ENCODE measurements around the gene EEF2K.

The EEF2K gene

GRCh38 chr16:22320572-22321339, 114.7 kb downstream of the EEF2K start:
- DNase-seq: no peak

- peak; percentile 34 to 83 (median 56) for DNase-seq
Observed at GRCh38 chr16:22321340-22322001, 115.4 kb downstream of the EEF2K start.

- DNase-seq: peak in 2 of 3 experiments; percentile 51 to 80
Observed at GRCh38 chr16:22322021-22322471, 116.0 kb downstream of the EEF2K start.

DNA sequence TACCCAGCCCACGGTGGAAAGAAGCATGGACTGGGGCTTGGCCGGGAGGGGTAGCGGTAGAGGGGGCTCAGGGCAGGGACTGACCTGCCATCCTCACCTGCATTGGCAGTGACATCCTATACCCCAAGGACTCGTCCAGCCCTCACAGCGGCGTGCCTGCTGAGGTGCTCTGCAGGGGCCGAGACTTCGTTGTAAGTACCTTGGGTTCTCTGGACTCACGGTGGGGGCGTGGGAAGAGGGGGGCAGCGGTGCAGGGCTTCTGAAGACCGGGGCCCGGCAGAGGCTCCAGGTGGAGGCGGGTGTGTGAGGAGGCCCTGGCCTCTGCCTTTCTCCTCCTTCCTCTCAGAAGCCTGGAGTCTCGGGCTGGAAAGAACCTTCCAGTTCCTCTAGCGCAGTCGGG, 116.7 kb downstream of the EEF2K start:
- DNase-seq: no peak

DNA sequence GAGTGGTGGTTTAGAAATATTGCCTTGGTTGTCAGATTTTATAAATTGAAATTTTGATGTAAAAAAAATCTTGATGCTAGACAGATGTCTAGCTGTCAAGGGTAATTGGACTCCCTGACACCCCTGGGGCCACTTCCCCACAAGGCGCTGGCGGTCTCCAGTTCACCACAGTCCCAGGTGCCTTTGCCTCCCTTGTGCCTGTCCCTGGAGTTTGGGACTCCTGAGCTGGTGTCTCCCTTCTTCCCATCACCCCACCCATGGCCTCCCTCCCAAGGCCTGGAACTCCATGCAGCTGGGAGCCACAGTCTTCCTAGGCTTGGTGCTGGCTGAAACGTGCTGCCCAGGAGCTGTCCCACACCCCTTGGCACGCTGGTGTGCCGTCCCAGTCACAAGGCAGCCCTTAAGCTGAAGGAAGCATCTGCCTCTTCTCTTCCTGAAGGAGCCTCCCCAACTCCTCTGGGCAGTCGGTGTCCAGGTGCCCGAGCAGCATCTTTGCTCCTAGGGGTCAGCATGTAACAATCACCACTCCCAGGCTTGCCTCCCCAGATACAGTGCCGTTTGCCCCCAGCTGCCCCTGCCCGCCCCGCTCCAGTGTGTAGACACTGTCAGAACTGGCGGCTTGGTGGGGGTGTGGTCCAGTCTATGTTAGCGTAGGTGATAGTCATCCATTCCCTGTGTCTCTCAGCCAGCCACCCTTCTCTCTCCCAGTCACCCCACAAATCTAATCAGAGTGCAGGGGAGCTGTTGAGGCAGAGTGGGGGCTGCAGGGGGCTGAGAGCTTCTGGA, 117.3 kb downstream of the EEF2K start:
- no peak for DNase-seq

DNA sequence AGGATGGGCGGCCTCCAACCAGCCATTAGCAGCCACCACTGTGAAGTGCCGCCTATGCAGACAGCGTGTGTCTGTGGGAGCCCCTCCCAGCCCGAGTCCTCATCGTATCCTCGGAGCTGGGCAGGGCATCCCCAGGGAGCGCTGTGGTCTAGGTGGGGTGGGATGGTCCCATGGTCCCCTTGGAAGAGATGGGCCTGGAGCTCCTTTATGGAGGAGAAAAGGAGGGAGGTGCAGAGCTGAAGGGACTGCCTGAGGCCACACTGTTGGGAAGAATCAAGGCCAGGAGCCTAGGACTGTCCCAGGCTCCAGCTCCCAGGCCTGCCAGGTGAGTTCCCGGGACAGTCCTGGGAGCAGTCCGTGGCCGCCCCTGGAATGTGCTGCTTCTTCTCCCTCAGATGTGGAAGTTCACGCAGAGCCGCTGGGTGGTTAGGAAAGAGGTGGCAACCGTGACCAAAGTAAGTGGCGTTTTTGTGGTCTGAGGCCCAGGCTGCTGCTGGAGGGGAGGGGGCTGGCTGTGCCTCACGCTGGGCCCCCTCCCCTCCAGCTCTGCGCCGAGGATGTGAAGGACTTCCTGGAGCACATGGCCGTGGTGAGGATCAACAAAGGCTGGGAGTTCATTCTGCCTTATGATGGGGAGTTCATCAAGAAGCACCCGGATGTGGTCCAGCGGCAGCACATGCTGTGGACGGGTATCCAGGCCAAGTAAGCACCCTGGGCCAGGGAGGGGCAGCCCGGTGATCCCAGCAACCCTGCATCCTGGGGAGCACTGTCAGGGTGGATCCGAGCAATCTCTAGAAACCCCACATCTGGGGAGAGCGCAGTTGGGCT, 118.1 kb downstream of the EEF2K start:
- DNase-seq: no peak

DNA sequence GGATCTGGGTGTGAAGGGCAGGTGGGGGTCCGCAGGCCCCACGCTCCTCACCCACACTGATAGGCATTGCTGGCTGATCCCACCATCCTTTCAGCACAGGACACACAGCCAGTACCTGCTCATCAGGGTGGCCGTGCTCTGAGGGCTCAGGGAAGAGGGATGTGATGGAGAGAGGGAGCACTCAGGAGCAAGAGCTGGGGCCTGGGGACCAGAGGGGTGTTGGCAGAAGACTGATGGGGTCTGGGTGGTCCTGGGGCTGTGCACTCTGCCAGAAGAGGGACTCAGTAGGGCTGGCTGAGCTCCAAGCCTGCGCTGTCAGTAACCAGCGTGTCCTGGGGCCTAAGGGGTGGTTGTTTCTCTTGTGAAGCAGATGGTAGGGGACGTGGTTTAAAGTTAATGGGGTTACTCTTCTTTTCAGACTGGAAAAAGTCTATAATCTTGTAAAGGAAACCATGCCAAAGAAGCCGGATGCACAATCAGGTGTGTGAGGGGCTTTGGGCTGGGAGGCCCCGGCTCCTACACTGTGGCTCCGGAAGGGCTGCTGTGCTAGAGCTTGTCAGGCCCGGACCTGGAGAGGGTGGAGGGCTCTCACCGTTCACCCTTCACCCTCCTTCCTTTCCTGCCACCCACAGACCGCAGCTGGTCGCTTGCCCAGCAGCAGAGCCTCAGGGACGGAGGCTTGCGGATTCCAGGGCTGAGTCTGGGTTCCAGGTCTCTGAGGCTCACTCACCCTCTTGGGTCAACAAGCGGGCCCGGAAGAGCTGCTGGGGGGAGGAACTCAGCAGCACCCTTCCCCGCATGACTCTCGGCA, 118.9 kb downstream of the EEF2K start:
- DNase-seq: no peak

DNA sequence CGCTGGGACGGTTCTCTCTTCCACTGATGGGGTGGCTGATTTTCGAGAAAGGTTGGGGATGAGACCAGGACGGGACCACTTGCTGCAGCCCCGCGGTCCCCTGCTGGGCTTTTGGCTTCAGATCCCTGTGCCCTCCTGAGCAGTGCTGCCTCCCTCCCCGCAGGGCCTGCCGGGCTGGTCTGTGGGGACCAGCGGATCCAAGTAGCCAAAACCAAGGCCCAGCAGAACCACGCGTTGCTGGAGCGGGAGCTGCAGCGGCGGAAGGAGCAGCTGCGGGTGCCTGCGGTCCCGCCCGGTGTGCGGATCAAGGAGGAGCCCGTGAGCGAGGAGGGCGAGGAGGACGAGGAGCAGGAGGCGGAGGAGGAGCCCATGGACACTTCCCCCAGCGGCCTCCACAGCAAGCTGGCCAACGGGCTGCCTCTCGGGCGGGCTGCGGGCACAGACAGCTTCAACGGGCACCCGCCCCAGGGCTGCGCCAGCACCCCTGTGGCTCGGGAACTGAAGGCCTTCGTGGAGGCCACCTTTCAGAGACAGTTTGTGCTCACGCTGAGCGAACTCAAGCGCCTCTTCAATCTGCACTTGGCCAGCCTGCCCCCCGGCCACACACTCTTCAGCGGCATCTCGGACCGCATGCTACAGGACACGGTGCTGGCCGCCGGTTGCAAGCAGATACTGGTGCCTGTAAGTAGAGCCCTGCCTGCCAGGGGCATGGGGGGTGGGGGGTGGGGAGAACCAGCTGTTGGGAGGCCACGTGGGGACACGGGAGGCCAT, 119.7 kb downstream of the EEF2K start:
- DNase-seq: no peak

DNA sequence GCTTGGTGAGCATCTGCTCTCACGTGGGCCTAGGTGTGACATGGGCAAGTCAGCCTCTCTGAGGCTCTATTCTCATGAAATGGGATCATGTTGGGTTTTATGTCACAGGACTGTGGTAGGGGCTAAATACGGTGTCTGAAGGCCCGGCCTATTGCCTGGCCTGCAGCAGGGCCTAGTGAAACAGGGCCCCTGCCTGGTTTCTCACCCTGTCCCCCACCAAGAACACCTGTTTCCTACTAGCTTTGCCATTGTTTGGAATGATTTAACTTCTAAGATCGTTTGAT, 120.2 kb downstream of the EEF2K start:
- DNase-seq: no peak

DNA sequence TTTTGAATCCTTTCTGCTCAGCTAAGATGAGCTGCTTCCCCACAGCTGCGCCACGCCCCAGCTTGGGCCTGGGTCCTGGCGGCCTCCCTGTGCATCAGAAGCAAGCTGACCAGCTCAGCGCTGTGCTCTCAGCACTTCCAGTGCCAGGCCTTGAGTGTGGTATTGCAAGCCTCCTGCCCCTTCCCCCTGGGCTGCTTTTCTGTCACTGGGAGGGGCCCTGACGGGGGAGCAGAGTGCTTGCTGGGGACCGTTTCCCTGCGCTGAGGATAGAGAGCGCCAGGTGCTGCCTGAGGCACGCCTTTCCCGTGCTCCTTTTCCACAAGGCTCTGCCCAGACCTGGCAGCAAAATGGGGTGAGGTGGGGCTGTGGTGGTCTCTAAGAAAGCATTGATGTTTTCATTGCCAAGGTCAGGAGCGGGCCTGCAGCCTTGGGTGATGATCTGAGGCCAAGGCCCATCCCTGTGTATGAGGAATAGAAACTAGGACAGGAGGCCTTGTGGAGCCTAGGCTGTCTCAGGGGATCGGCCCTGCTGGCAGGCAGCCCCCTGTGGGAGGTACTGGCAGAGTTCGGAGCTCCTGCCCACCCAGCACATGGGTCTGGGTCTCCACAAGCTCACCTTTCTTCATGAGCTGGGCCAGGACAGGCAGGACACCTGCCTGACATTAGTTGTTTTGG, 120.8 kb downstream of the EEF2K start:
- DNase-seq: no peak

DNA sequence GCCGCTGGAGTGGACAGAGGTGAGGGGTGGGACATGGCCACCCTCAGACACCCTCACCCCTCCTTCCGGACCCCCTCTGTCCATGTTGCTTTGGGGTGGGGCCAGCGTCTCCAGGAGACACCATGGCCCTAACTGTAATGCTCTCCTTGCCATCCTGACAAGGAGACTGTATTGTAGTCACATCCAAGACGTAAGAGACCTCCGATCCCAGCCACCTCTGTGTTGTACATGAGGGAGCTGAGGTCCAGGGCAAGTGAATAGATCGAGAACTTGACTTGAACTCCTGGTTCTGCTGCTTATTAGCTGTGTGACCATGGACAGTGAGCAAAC, 121.3 kb downstream of the EEF2K start:
- DNase-seq: no peak

DNA sequence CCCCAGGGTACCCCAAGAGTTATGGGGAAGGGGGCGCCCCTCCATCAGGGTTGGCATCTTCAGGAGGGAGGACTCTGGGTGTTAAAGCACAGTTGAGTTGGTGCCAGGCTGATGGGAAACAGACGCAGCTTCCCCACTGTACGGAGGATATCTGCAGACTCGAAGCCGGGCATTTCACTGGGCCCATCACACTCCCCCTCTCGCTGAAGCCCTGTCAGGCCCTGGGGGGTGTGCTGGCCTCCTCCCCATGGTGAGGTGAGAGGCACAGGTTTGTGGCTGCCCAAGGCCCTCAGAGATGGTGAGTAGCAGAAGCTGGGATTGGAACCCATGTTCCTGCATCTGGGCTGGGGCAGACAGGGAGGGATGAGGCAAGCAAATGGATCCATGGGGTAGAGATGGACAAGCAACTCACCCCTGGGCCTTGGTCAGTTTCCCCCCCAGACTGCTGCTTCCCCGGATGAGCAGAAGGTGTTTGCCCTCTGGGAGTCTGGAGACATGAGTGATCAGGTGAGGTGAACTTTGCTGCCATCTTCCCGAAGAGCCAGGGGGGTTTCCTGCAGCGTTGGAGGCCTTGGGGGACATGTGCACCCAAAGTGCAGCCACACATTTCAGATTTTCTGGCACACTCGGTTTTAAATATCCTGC, 122.1 kb downstream of the EEF2K start:
- DNase-seq: no peak

- no peak for DNase-seq
Observed at GRCh38 chr16:22329199-22329695, 123.2 kb downstream of the EEF2K start.

GRCh38 chr16:22330326-22330725, 124.2 kb downstream of the EEF2K start:
- no peak for DNase-seq

- DNase-seq: no peak
Observed at GRCh38 chr16:22333457-22333994, 127.4 kb downstream of the EEF2K start.

- no peak for DNase-seq
Observed at GRCh38 chr16:22335668-22336246, 129.7 kb downstream of the EEF2K start.

DNA sequence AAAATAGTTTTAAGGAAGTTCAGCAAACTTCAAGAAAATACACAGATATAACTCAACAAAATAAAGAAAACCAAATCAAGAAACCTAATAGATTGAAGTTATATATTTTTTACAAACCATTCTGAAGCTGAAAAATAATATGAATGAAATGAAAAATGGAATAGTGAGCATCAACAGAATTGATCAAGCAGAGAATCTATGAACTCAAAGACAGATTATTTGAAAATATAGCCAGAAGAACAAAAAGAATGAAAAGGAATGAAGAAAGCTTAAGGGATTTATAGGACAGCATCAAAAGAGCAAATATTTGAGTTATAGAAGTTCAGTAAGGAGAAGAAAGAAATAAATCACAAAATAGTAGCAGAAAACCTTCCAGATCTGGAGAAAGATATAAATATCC, 130.5 kb downstream of the EEF2K start:
- DNase-seq: no peak

- DNase-seq: no peak
Observed at GRCh38 chr16:22337045-22337444, 131.0 kb downstream of the EEF2K start.

- no peak for DNase-seq
Observed at GRCh38 chr16:22337849-22338635, 132.0 kb downstream of the EEF2K start.

Measured in NCI-H1417 (cell line).